H1 (cell line): ENCODE results near the gene KLK4. TPM values are rescaled to one million over a fixed set of nuclear protein-coding genes. Genes with fewer than 3 reads are reported as not detected.

Experiments
- CTCF ChIA-PET: fragments of 300-600 bp; sonication (Branson Sonifier 250); formaldehyde crosslinking; loops from one replicate; lab custom pipeline; 2021; ENCODE audit not compliant: partially characterized antibody; lab: Charles Lee
- POLR2A ChIA-PET: fragments of 300-600 bp; sonication (Branson Sonifier 250); formaldehyde crosslinking; loops from one replicate; lab custom pipeline; 2021; ENCODE audit warnings: inconsistent platforms; ENCODE audit not compliant: partially characterized antibody; lab: Charles Lee
- DNase-seq, 2 experiments: peaks; one replicate each; pipeline versions ENCODE4 v3.0.0 to v3.0.0-alpha.2; 2010 to 2022; ENCODE audit warnings: low spot score in 2 of 2, low read depth in 1 of 2, mixed read lengths in 1 of 2
- FAIRE-seq: peaks from 2 replicates; lab custom pipeline; 2011; peaks lifted over from hg19 to GRCh38; lab: Jason Lieb, UNC
- H2AFZ ChIP-seq: 2 replicates; pipeline ENCODE4 v1.8.1; 2012; ENCODE audit warnings: low read length, inconsistent platforms
- H2AK5ac ChIP-seq: 2 replicates; pipeline ENCODE4 v1.6.1; 2013; ENCODE audit warnings: low read depth, low read length
- H2BK120ac ChIP-seq: replicated peaks from 2 replicates; pipeline ENCODE3; 2013; ENCODE audit warnings: low read depth, low read length, inconsistent platforms
- H2BK12ac ChIP-seq: 2 replicates; pipeline ENCODE4 v1.6.1; 2013; ENCODE audit warnings: low read depth, low read length
- H2BK15ac ChIP-seq: 2 replicates; pipeline ENCODE4 v1.6.1; 2013; ENCODE audit warnings: low read length
- H2BK20ac ChIP-seq: 2 replicates; pipeline ENCODE4 v1.6.1; 2013; ENCODE audit warnings: low read length
- H2BK5ac ChIP-seq: 2 replicates; pipeline ENCODE4 v1.6.1; 2013; ENCODE audit warnings: low read depth, low read length
- H3K14ac ChIP-seq: 2 replicates; pipeline ENCODE4 v1.6.1; 2013; ENCODE audit warnings: inconsistent platforms; ENCODE audit not compliant: insufficient read length
- H3K18ac ChIP-seq: 2 replicates; pipeline ENCODE4 v1.6.1; 2013; ENCODE audit warnings: low read length; ENCODE audit errors: extremely low read depth
- H3K23ac ChIP-seq: 2 replicates; pipeline ENCODE4 v1.6.1; 2013; ENCODE audit warnings: inconsistent platforms; ENCODE audit not compliant: insufficient read length
- H3K23me2 ChIP-seq: 2 replicates; pipeline ENCODE4 v1.6.1; 2013; ENCODE audit warnings: low read depth, low read length
- H3K27ac ChIP-seq: 2 replicates; pipeline ENCODE4 v1.6.1; 2011; ENCODE audit warnings: low read depth, low read length, inconsistent platforms
- H3K27me3 ChIP-seq, 4 experiments: replicated peaks in 1 of 4; 1 replicate in 1 of 4; 2 replicates in 3 of 4; pipeline versions ENCODE4 v1.6.1 to v1.8.1; 2011 to 2013; ENCODE audit warnings: low read length in 3 of 4, mild to moderate bottlenecking in 3 of 4, inconsistent platforms in 2 of 4, mixed read lengths in 2 of 4, moderate library complexity in 1 of 4; ENCODE audit not compliant: control insufficient read depth in 3 of 4, insufficient read depth in 3 of 4; ENCODE audit errors: extremely low read depth in 1 of 4
- H3K36me3 ChIP-seq, 4 experiments: 2 replicates each; pipeline versions ENCODE4 v1.6.1 to v1.8.1; 2011 to 2013; ENCODE audit warnings: mild to moderate bottlenecking in 4 of 4, low read length in 3 of 4, moderate library complexity in 2 of 4, control low read depth in 1 of 4, inconsistent platforms in 1 of 4; ENCODE audit not compliant: insufficient read depth in 4 of 4, control insufficient read depth in 2 of 4
- H3K4ac ChIP-seq: replicated peaks from 2 replicates; pipeline ENCODE3; 2013; ENCODE audit warnings: low read length, low read depth, mixed read lengths, inconsistent platforms; ENCODE audit not compliant: insufficient read length
- H3K4me1 ChIP-seq, 4 experiments: replicated peaks in 1 of 4; 1 replicate in 1 of 4; 2 replicates in 3 of 4; pipeline versions ENCODE4 v1.6.1 to v1.8.1; 2011 to 2013; ENCODE audit warnings: low read length in 3 of 4, inconsistent platforms in 2 of 4, mixed read lengths in 1 of 4; ENCODE audit not compliant: insufficient read depth in 4 of 4, control insufficient read depth in 3 of 4
- H3K4me2 ChIP-seq, 2 experiments: 2 replicates each; pipeline versions ENCODE4 v1.6.1 to v1.8.1; 2011 to 2013; ENCODE audit warnings: low read depth in 2 of 2, low read length in 2 of 2, control low read depth in 1 of 2, inconsistent platforms in 1 of 2, mild to moderate bottlenecking in 1 of 2; ENCODE audit not compliant: insufficient read depth in 1 of 2
- H3K4me3 ChIP-seq, 4 experiments: fragments of 200-600, 300-600 bp in 1 of 4; sonication (generic), shearing (Covaris generic), sonication (Bioruptor Twin) in 1 of 4; 2 replicates each; pipeline versions ENCODE4 v1.5.1 to v1.8.1; 2011 to 2016; ENCODE audit warnings: low read length in 4 of 4, low read depth in 3 of 4, control low read depth in 2 of 4, inconsistent platforms in 2 of 4, mild to moderate bottlenecking in 2 of 4, mixed read lengths in 1 of 4, moderate library complexity in 1 of 4; ENCODE audit not compliant: insufficient read depth in 2 of 4; ENCODE audit errors: extremely low read depth in 1 of 4
- H3K56ac ChIP-seq: replicated peaks from 2 replicates; pipeline ENCODE3; 2013; ENCODE audit warnings: low read depth, mild to moderate bottlenecking, mixed read lengths, low read length, inconsistent platforms; ENCODE audit not compliant: insufficient read length
- H3K79me1 ChIP-seq: 2 replicates; pipeline ENCODE4 v1.6.1; 2013; ENCODE audit warnings: low read depth, low read length, control low read depth
- H3K79me2 ChIP-seq, 2 experiments: 2 replicates each; pipeline versions ENCODE4 v1.6.1 to v1.8.1; 2012 to 2013; ENCODE audit warnings: low read length in 2 of 2, mild to moderate bottlenecking in 2 of 2, inconsistent platforms in 1 of 2; ENCODE audit not compliant: insufficient read depth in 2 of 2, control insufficient read depth in 1 of 2
- H3K9ac ChIP-seq, 4 experiments: replicated peaks in 1 of 4; 1 replicate in 1 of 4; 2 replicates in 3 of 4; pipeline versions ENCODE4 v1.6.1 to v1.8.1; 2011 to 2013; ENCODE audit warnings: low read depth in 3 of 4, low read length in 3 of 4, control low read depth in 2 of 4, mild to moderate bottlenecking in 2 of 4, moderate library complexity in 2 of 4, inconsistent platforms in 1 of 4; ENCODE audit errors: extremely low read depth in 1 of 4
- H3K9me3 ChIP-seq, 2 experiments: 2 replicates each; pipeline versions ENCODE4 v1.6.1 to v1.8.1; 2012 to 2013; ENCODE audit warnings: mild to moderate bottlenecking in 2 of 2, moderate library complexity in 2 of 2, control low read depth in 1 of 2, inconsistent platforms in 1 of 2, low read depth in 1 of 2, low read length in 1 of 2, mixed read lengths in 1 of 2; ENCODE audit not compliant: insufficient read depth in 2 of 2
- H4K20me1 ChIP-seq, 2 experiments: replicated peaks in 1 of 2; 2 replicates each; pipeline versions ENCODE3 to v1.8.1; 2011 to 2013; ENCODE audit warnings: inconsistent platforms in 2 of 2, low read length in 2 of 2, mild to moderate bottlenecking in 1 of 2; ENCODE audit not compliant: insufficient read depth in 2 of 2, control insufficient read depth in 1 of 2
- H4K5ac ChIP-seq: 2 replicates; pipeline ENCODE4 v1.6.1; 2013; ENCODE audit warnings: low read length, low read depth, mixed read lengths, inconsistent platforms; ENCODE audit not compliant: insufficient read length
- H4K8ac ChIP-seq: 2 replicates; pipeline ENCODE4 v1.8.0; 2013; ENCODE audit warnings: mild to moderate bottlenecking, moderate library complexity, low read length, inconsistent platforms; ENCODE audit not compliant: insufficient read depth; ENCODE audit errors: extremely low read depth
- H4K91ac ChIP-seq: replicated peaks from 2 replicates; pipeline ENCODE3; 2013; ENCODE audit warnings: low read length, mixed read lengths, inconsistent platforms; ENCODE audit not compliant: insufficient read length
- EZH2 ChIP-seq: fragments of 200-600 bp; sonication (generic); IDR thresholded peaks from 2 replicates; pipeline ENCODE4 v1.7.1; 2012; ENCODE audit warnings: low read depth, mild to moderate bottlenecking, moderate library complexity, low read length, inconsistent platforms; ENCODE audit not compliant: severe bottlenecking
- POLR2A ChIP-seq, 2 experiments: IDR thresholded peaks; 1 replicate in 1 of 2; 2 replicates in 1 of 2; pipeline ENCODE4 v1.6.1; 2011; ENCODE audit warnings: low read depth in 2 of 2, low read length in 2 of 2, mild to moderate bottlenecking in 2 of 2; ENCODE audit errors: control extremely low read depth in 1 of 2
- WGBS, 2 experiments: shearing (Covaris generic) in 1 of 2; methylation state at CpG; one replicate each; pipeline versions ENCODE4 v1.1.6 to v1.1.7; 2013 to 2015; ENCODE audit warnings: low lambda C conversion rate in 2 of 2, mixed read lengths in 2 of 2, inconsistent platforms in 1 of 2, low coverage in 1 of 2, missing lambda C conversion rate in 1 of 2; ENCODE audit not compliant: insufficient replicate concordance in 2 of 2, insufficient coverage in 1 of 2, insufficient read length in 1 of 2; ENCODE audit errors: extremely low coverage in 1 of 2, missing lambda C conversion rate in 1 of 2; 5-methylcytosine and 5-hydroxymethylcytosine counted together
- polyA plus RNA-seq, 7 experiments: library from polyadenylated mRNA; depleted of rRNA in 3 of 7; stranded (reverse) in 5 of 7; unstranded in 2 of 7; fragments of >200 nt in 5 of 7; fragments of 200-250 nt in 2 of 7; gene quantifications; 1 replicate in 5 of 7; 2 replicates in 1 of 7; 4 replicates in 1 of 7; pipeline versions ENCODE4 v1.2.1 to v1.2.3, GENCODE V29; 2011 to 2013; ENCODE audit warnings: missing spikeins in 2 of 7, mixed read lengths in 2 of 7
- total RNA-seq: library from RNA; stranded (reverse); fragmentation: NEBNext Ultra II Directional; extraction: Animal tissue kit (Norgen Biotek cat#: 25700); gene quantifications from 2 replicates; pipeline ENCODE4 v1.2.1, GENCODE V29; 2021

KLK4 gene
- total and polyA plus RNA-seq, 2 of the 8 experiments (the other 6 are each of a cell fraction or from before 2014, with no cell fraction given), result 0.44 TPM; not detected in 1

- no peak overlapping the region for H4K8ac ChIP-seq
- POLR2A ChIA-PET, result no interaction called here
These were observed 51.3 kb downstream of the KLK4 start for GRCh38 chr19:50859849-50860248.

More at GRCh38 chr19:50859849-50860248, 51.3 kb downstream of the KLK4 start:
- no peak overlapping the region for H2AK5ac ChIP-seq
- H3K14ac ChIP-seq, result no peak overlapping the region
- H2BK20ac ChIP-seq, result no peak overlapping the region
- H3K18ac ChIP-seq, result no peak overlapping the region
- H3K4me1 ChIP-seq, result peaks cover 0 to 14% (median 6%) of the 10 kb centered on the region in 4 experiments; a peak in 5 of 7 replicates
- no peak overlapping the region for H3K4ac ChIP-seq
- FAIRE-seq (no peak), DNase-seq (no peak)
- H3K27me3 ChIP-seq, result no peaks in the 10 kb centered on the region
- no peak overlapping the region for H2BK12ac ChIP-seq
- WGBS, 2 experiments, result 87% methylated on average over 4 of the region's 4 CpGs; no CpG with 5 or more reads in 1 of the 2 experiments
- H2BK120ac ChIP-seq, result no peak overlapping the region
- H3K4me3 ChIP-seq, result no peak overlapping the region
- no peak overlapping the region for H3K56ac ChIP-seq
- no peak for TF ChIP-seq POLR2A (IDR thresholded peaks at IDR 0.05; ENCODE audit: control extremely low read depth in 1 of 2, low read depth in 2 of 2, low read length in 2 of 2)
- no peak for TF ChIP-seq EZH2
- H2BK15ac ChIP-seq, result no peak overlapping the region
- H2BK5ac ChIP-seq, result no peak overlapping the region
- H3K9me3 ChIP-seq, result peaks cover 0 to 4% of the 10 kb centered on the region in 2 experiments; a peak in 2 of 4 replicates
- CTCF ChIA-PET, result interaction anchor here (1.5 kb wide), 2 partner anchors 16 to 235 kb away, joined by 5 read pairs; no protein-coding TSS in a partner anchor
- no peaks in the 10 kb centered on the region for H4K20me1 ChIP-seq
- no peak overlapping the region for H3K23ac ChIP-seq
- no peaks in the 10 kb centered on the region for H3K36me3 ChIP-seq
- H2AFZ ChIP-seq, result no peak overlapping the region
- no peak overlapping the region for H3K27ac ChIP-seq
- H4K91ac ChIP-seq, result no peak overlapping the region
- no peak overlapping the region for H3K9ac ChIP-seq
- H3K23me2 ChIP-seq, result no peaks in the 10 kb centered on the region
- H3K79me1 ChIP-seq, result no peaks in the 10 kb centered on the region
- no peaks in the 10 kb centered on the region for H3K79me2 ChIP-seq
- no peak overlapping the region for H4K5ac ChIP-seq
- no peak overlapping the region for H3K4me2 ChIP-seq
